ENCODE data around the gene STAMBPL1.

- TF ChIP-seq CTCF (IDR thresholded peaks at IDR 0.05) (no peak), POLR2A (IDR thresholded peaks at IDR 0.05) (no peak), POLR2AphosphoS5 (IDR thresholded peaks at IDR 0.05) (no peak), EP300 (IDR thresholded peaks at IDR 0.05) (no peak)
Observed at GRCh38 chr10:88920986-88921593, 41.0 kb downstream of the STAMBPL1 start.
